ENCODE data around the gene LPCAT1.

The LPCAT1 gene

DNA sequence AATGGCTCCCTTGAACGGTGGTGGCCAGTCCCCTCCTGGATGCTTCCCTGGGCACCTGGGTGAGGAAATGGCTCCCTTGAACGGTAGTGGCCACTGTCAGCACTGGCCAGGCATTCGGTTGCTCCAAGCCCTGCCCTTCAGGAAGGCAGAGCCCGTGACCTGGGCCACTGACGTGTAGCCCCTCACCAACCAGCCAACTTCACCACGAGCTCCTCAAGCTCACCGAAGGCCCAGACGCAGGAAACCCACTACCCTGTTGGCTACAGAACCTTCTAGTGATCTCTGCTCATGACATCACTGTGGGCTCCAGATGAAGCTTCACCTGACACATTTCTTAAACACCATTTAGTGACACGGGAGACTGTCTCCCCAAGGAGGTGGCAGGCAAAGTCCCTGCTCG lies 87.7 kb downstream of the LPCAT1 start:
- TF ChIP-seq, protein P1, sequence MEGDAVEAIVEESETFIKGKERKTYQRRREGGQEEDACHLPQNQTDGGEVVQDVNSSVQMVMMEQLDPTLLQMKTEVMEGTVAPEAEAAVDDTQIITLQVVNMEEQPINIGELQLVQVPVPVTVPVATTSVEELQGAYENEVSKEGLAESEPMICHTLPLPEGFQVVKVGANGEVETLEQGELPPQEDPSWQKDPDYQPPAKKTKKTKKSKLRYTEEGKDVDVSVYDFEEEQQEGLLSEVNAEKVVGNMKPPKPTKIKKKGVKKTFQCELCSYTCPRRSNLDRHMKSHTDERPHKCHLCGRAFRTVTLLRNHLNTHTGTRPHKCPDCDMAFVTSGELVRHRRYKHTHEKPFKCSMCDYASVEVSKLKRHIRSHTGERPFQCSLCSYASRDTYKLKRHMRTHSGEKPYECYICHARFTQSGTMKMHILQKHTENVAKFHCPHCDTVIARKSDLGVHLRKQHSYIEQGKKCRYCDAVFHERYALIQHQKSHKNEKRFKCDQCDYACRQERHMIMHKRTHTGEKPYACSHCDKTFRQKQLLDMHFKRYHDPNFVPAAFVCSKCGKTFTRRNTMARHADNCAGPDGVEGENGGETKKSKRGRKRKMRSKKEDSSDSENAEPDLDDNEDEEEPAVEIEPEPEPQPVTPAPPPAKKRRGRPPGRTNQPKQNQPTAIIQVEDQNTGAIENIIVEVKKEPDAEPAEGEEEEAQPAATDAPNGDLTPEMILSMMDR (IDR thresholded peaks at IDR 0.05; ENCODE audit: low read depth, low read length) = no peak
- DNase-seq (ENCODE audit: extremely low read depth, low read depth) = no peak

DNA sequence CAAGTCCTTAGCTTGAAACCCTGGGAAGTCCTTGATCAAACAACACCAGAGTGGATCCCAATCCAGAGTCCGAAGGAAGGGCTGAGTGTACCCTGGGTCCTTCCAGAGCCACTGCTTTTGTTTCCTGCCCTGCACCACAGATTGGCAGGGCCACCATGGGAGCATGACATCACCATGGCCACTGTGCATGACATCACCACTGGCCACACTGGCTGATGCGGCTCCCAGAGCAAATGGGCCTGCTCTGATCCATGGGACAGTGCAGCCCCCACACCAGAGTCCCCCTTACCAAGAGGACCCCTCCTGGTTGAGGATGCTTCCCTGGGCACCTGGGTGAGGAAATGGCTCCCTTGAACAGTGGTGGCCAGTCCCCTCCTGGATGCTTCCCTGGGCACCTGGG lies 88.4 kb downstream of the LPCAT1 start:
- DNase-seq (ENCODE audit: extremely low read depth, low read depth) = no peak
- TF ChIP-seq, protein P1 (IDR thresholded peaks at IDR 0.05; ENCODE audit: low read depth, low read length) = no peak

DNA sequence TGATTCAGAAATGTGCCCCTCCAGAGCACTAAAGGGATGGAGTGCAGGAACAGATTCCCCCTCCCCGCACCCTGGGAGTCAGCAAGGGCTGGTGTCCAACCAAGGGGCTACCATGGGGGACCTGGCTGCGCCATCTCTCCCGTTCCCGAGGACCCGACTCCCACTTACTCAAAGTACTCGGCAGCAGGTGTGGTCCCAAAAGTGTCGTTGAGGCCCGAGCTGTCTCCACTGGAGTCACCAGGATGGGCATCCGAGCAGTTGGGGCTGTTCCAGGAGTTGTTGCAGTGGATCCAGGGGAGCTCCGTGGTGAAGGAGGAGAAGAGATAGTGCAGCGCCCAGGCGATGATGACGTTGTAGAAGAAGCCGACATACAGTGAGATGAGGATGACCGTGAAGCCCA lies 91.5 kb downstream of the LPCAT1 start:
- no peak for DNase-seq (ENCODE audit: extremely low read depth, low read depth)
- TF ChIP-seq, protein P1 (IDR thresholded peaks at IDR 0.05; ENCODE audit: low read depth, low read length) = no peak

DNA sequence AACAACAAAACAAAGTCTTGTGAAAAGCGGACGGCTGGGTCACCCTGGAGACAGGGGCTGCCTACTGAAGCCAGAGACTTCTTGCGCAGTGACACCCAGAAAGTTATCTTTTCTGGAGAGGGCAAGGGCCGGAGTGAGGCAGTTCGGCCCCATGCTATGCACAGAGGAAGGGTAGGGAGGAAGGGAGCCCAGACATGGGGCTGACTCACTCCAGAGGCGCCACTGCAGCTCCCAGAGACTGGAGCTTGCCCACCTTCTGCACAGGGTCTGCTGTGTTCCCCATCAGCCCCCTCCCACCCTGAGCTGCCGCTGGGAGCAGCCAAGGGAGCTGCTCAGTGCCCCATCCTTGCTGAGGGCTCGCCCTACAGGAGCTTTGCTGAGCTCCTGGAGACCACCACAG lies 91.9 kb downstream of the LPCAT1 start:
- TF ChIP-seq, protein P1 (IDR thresholded peaks at IDR 0.05; ENCODE audit: low read depth, low read length) = no peak
- DNase-seq (ENCODE audit: extremely low read depth, low read depth) = no peak

DNA sequence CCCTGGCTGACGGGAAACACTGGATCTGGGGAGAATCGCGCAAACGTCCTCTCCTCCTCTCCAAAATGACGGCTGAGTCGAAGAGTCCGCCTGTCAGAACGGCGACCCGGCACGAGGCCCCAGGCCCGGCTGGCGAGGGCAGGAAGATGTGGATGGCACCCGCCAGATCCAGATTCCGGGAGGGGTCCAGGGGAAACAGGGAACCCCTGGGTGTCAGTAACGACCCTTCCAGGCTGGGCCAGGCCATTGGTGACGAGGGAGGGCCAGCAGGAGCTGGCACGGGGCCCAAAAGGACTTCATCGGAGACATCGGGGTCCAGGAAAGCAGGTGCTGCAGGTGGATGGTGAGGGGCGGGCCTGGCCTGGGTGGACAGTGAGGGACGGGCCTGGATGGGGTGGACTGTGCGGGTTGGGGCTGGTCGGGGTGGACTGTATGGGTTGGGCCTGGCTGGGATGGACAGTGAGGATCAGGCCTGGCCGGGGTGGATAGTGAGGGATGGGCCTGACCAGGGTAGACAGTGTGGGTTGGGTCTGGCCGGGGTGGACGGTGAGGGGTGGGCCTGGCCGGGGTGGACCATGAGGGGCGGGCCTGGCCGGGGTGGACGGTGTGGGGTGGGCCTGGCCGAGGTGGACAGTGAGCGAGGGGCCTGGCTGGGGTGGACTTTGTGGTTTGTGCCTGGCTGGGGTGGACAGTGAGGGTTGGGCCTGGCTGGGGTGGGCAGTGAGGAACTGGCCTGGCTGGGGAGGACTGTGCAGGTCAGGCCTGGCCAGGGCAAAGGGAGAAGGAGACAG lies 92.5 kb downstream of the LPCAT1 start:
- DNase-seq (ENCODE audit: extremely low read depth, low read depth) = no peak

DNA sequence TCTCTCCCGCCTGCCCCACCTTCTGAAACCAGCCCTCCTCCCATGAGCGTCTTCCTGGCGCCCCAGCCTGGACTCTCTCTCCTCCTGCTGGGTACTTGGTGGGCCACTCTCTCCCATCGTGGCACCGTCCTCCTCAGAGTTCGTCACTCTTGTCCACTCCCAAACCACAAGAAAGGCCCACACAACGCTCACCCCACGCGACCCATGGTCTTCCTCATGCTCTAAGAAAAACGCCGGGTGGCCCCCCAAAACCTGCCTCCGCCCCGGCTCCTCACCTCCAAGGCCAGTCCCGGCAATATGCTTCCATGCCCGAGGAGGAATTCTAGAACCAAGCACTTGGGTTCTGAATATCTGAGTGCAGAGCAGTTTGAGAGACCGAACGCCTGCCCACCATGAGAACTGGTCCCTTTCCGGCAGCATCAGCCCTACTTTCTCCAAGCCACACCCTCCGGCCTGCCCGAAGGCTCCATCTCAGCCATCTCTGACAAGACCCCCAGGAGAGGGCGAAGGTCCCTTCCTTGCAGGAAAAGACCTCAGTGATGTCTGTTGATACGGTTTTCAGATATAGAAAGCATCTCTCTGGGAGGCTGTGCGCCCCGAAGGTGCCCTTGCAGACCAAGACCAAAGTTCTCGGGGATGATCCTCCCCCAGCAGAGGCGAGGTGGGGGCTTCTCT lies 93.5 kb downstream of the LPCAT1 start:
- DNase-seq (ENCODE audit: extremely low read depth, low read depth) = no peak
- TF ChIP-seq, protein P1 (IDR thresholded peaks at IDR 0.05; ENCODE audit: low read depth, low read length) = no peak

More for the DNA sequence above, 92.5 kb downstream of the LPCAT1 start:
- TF ChIP-seq, protein P1 (IDR thresholded peaks at IDR 0.05; ENCODE audit: low read depth, low read length) = no peak

DNA sequence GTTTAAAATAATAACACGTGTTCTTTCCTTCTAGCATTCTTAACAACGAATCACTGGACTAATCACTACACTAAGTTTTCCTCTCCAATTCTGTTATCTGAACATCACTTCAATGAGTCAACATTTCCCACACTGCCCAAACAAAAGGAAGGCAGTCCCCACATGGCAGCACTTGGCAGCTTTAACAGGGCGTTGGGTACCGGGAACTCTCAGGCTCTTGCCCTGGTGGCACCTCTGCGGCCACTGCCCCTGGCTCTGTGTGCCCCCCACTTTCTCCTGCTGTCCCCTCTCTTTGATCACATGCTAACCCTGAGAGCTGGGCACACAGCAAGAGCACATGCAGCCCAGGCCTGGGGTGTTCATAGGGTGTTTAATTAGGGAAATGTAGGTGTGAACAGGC lies 94.3 kb downstream of the LPCAT1 start:
- no peak for DNase-seq (ENCODE audit: extremely low read depth, low read depth)
- TF ChIP-seq, protein P1 (IDR thresholded peaks at IDR 0.05; ENCODE audit: low read depth, low read length) = no peak

All from AG09319 (cell line).